IPS-15b (cell line): ENCODE data around the gene LDB3.

Source experiments
- H3K27me3 ChIP-seq: one replicate; pipeline ENCODE4 v1.6.1; 2013; ENCODE audit warnings: low read length; ENCODE audit not compliant: control insufficient read depth, insufficient read depth
- H3K36me3 ChIP-seq: one replicate; pipeline ENCODE4 v1.6.1; 2013; ENCODE audit warnings: low read length; ENCODE audit not compliant: control insufficient read depth, insufficient read depth
- H3K4me1 ChIP-seq: one replicate; pipeline ENCODE4 v1.6.1; 2013; ENCODE audit warnings: mild to moderate bottlenecking, low read length; ENCODE audit not compliant: control insufficient read depth, insufficient read depth
- H3K4me3 ChIP-seq: one replicate; pipeline ENCODE4 v1.5.1; 2013; ENCODE audit warnings: low read depth, low read length
- H3K9ac ChIP-seq: one replicate; pipeline ENCODE4 v1.6.1; 2013; ENCODE audit warnings: low read depth, mild to moderate bottlenecking, low read length
- H3K9me3 ChIP-seq: one replicate; pipeline ENCODE4 v1.6.1; 2013; ENCODE audit warnings: mild to moderate bottlenecking, low read length; ENCODE audit not compliant: control insufficient read depth, insufficient read depth

LDB3 gene

GRCh38 chr10:86670290-86670811 lies 2.0 kb downstream of the LDB3 start:
- H3K9ac ChIP-seq: no peak overlapping the region
- H3K36me3 ChIP-seq: no peaks in the 10 kb centered on the region
- H3K9me3 ChIP-seq: no peaks in the 10 kb centered on the region
- no peak overlapping the region for H3K4me3 ChIP-seq
- no peaks in the 10 kb centered on the region for H3K27me3 ChIP-seq
- no peaks in the 10 kb centered on the region for H3K4me1 ChIP-seq

- Histone ChIP-seq H3K9ac (no peak overlapping the region), H3K4me3 (no peak overlapping the region), H3K27me3 (no peaks in the 10 kb centered on the region), H3K9me3 (no peaks in the 10 kb centered on the region), H3K36me3 (no peaks in the 10 kb centered on the region), H3K4me1 (no peaks in the 10 kb centered on the region)
Measured at GRCh38 chr10:86670876-86671275, 2.6 kb downstream of the LDB3 start.

GRCh38 chr10:86671419-86671818 lies 3.1 kb downstream of the LDB3 start:
- H3K4me3 ChIP-seq: no peak overlapping the region
- no peak overlapping the region for H3K9ac ChIP-seq
- H3K36me3 ChIP-seq: no peaks in the 10 kb centered on the region
- no peaks in the 10 kb centered on the region for H3K4me1 ChIP-seq
- no peaks in the 10 kb centered on the region for H3K27me3 ChIP-seq
- H3K9me3 ChIP-seq: no peaks in the 10 kb centered on the region

- Histone ChIP-seq H3K9me3 (no peaks in the 10 kb centered on the region), H3K36me3 (no peaks in the 10 kb centered on the region), H3K4me3 (no peak overlapping the region), H3K4me1 (no peaks in the 10 kb centered on the region), H3K9ac (no peak overlapping the region), H3K27me3 (no peaks in the 10 kb centered on the region)
Measured at GRCh38 chr10:86671985-86672710, 3.8 kb downstream of the LDB3 start.

- Histone ChIP-seq H3K9me3 (no peaks in the 10 kb centered on the region), H3K27me3 (no peaks in the 10 kb centered on the region), H3K4me1 (no peaks in the 10 kb centered on the region), H3K9ac (no peak overlapping the region), H3K4me3 (no peak overlapping the region), H3K36me3 (no peaks in the 10 kb centered on the region)
Measured at GRCh38 chr10:86673216-86673826, 5.0 kb downstream of the LDB3 start.

GRCh38 chr10:86673827-86674581 lies 5.7 kb downstream of the LDB3 start:
- Histone ChIP-seq H3K9me3 (no peaks in the 10 kb centered on the region), H3K9ac (no peak overlapping the region), H3K4me1 (no peaks in the 10 kb centered on the region), H3K36me3 (no peaks in the 10 kb centered on the region), H3K27me3 (no peaks in the 10 kb centered on the region), H3K4me3 (no peak overlapping the region)

- Histone ChIP-seq H3K36me3 (no peaks in the 10 kb centered on the region), H3K9me3 (no peaks in the 10 kb centered on the region), H3K9ac (no peak overlapping the region), H3K4me3 (no peak overlapping the region), H3K4me1 (no peaks in the 10 kb centered on the region), H3K27me3 (no peaks in the 10 kb centered on the region)
Measured at GRCh38 chr10:86674912-86675311, 6.6 kb downstream of the LDB3 start.

- Histone ChIP-seq H3K4me3 (no peak overlapping the region), H3K36me3 (no peaks in the 10 kb centered on the region), H3K9me3 (no peaks in the 10 kb centered on the region), H3K27me3 (no peaks in the 10 kb centered on the region), H3K9ac (no peak overlapping the region), H3K4me1 (no peaks in the 10 kb centered on the region)
Measured at GRCh38 chr10:86677374-86677773, 9.1 kb downstream of the LDB3 start.

- Histone ChIP-seq H3K9ac (no peak overlapping the region), H3K36me3 (no peaks in the 10 kb centered on the region), H3K27me3 (no peaks in the 10 kb centered on the region), H3K9me3 (no peaks in the 10 kb centered on the region), H3K4me1 (no peaks in the 10 kb centered on the region), H3K4me3 (no peak overlapping the region)
Measured at GRCh38 chr10:86678999-86679792, 10.9 kb downstream of the LDB3 start.

GRCh38 chr10:86681047-86681446 lies 12.7 kb downstream of the LDB3 start:
- Histone ChIP-seq H3K4me1 (peaks cover 6% of the 10 kb centered on the region), H3K4me3 (no peak overlapping the region), H3K27me3 (no peaks in the 10 kb centered on the region), H3K9me3 (no peaks in the 10 kb centered on the region), H3K9ac (no peak overlapping the region), H3K36me3 (no peaks in the 10 kb centered on the region)

GRCh38 chr10:86681722-86682386 lies 13.5 kb downstream of the LDB3 start:
- Histone ChIP-seq H3K4me1 (peaks cover 6% of the 10 kb centered on the region), H3K4me3 (no peak overlapping the region), H3K27me3 (no peaks in the 10 kb centered on the region), H3K9ac (no peak overlapping the region), H3K36me3 (no peaks in the 10 kb centered on the region), H3K9me3 (no peaks in the 10 kb centered on the region)
